GM12878 (cell line): ENCODE measurements around the gene GSTP1. TPM values are rescaled to one million over a fixed set of nuclear protein-coding genes. Genes with fewer than 3 reads are reported as not detected.
A peak's percentile ranks its signal among the peaks of the same experiment; 100 is the strongest.

Experiments used
- CHD2 ChIP-seq: IDR thresholded peaks from 2 replicates; pipeline ENCODE4 v1.6.1; 2011; ENCODE audit warnings: low read depth, low read length, improper control_type of control experiment, borderline replicate concordance
- EED ChIP-seq: sonication (generic); IDR thresholded peaks from 2 replicates; pipeline ENCODE4 v1.6.1; 2016; ENCODE audit warnings: antibody characterized with exemption, low read depth
- EGR1 ChIP-seq, 2 experiments: IDR thresholded peaks; 1 replicate in 1 of 2; 2 replicates in 1 of 2; pipeline ENCODE4 v1.6.1; 2011 to 2012; ENCODE audit warnings: low read depth in 2 of 2, low read length in 2 of 2, borderline replicate concordance in 1 of 2, mild to moderate bottlenecking in 1 of 2, moderate library complexity in 1 of 2
- MTA2 ChIP-seq: fragments of 450-650 bp; IDR thresholded peaks from 2 replicates; pipeline ENCODE4 v1.6.1; 2016; ENCODE audit warnings: low read depth, mild to moderate bottlenecking, moderate library complexity
- MTA3 ChIP-seq: IDR thresholded peaks from 2 replicates; pipeline ENCODE4 v1.6.1; 2012; ENCODE audit warnings: low read length, inconsistent platforms, borderline replicate concordance
- MYC ChIP-seq: IDR thresholded peaks from 2 replicates; pipeline ENCODE4 v1.6.1; 2011; ENCODE audit warnings: mild to moderate bottlenecking, low read length, moderate library complexity, inconsistent platforms; ENCODE audit not compliant: insufficient read depth, insufficient replicate concordance, insufficient read length, severe bottlenecking
- NFXL1 ChIP-seq: fragments of 450-650 bp; IDR thresholded peaks from 2 replicates; pipeline ENCODE4 v1.6.1; 2017; ENCODE audit warnings: antibody characterized with exemption, mild to moderate bottlenecking, borderline replicate concordance
- NFYB ChIP-seq: IDR thresholded peaks from 2 replicates; pipeline ENCODE4 v1.6.1; 2011; ENCODE audit warnings: low read depth, mild to moderate bottlenecking, low read length, improper control_type of control experiment, moderate library complexity; ENCODE audit not compliant: insufficient read depth
- PAX5 ChIP-seq: IDR thresholded peaks from 2 replicates; pipeline ENCODE4 v1.6.1; 2011; ENCODE audit warnings: low read depth, low read length, borderline replicate concordance
- POLR2A ChIP-seq: IDR thresholded peaks from 2 replicates; pipeline ENCODE4 v1.6.1; 2011; ENCODE audit warnings: low read depth, mild to moderate bottlenecking, low read length
- RELB ChIP-seq: fragments of 450-650 bp; IDR thresholded peaks from 2 replicates; pipeline ENCODE4 v1.6.1; 2017; ENCODE audit warnings: low read depth, mild to moderate bottlenecking, moderate library complexity
- SPI1 ChIP-seq: IDR thresholded peaks from 2 replicates; pipeline ENCODE4 v1.6.1; 2011; ENCODE audit warnings: low read depth, mild to moderate bottlenecking, low read length, moderate library complexity, borderline replicate concordance; ENCODE audit not compliant: insufficient read depth
- SUPT20H ChIP-seq: IDR thresholded peaks from 2 replicates; pipeline ENCODE4 v1.6.1; 2011; ENCODE audit warnings: low read depth, mild to moderate bottlenecking, low read length, moderate library complexity, borderline replicate concordance; ENCODE audit not compliant: control insufficient read depth
- TAF1 ChIP-seq: IDR thresholded peaks from 2 replicates; pipeline ENCODE4 v1.6.1; 2011; ENCODE audit warnings: mild to moderate bottlenecking, low read depth, low read length, borderline replicate concordance
- TCF12 ChIP-seq: IDR thresholded peaks from 2 replicates; pipeline ENCODE4 v1.6.1; 2011; ENCODE audit warnings: low read depth, mild to moderate bottlenecking, low read length
- ZBTB11 ChIP-seq: fragments of 450-650 bp; formaldehyde crosslinking; IDR thresholded peaks from 2 replicates; pipeline ENCODE4 v1.5.0; 2022; ENCODE audit warnings: mild to moderate bottlenecking, missing genetic modification characterization
- ZNF384 ChIP-seq: IDR thresholded peaks from 2 replicates; pipeline ENCODE4 v1.6.1; 2012; ENCODE audit warnings: low read depth, mild to moderate bottlenecking, low read length, improper control_type of control experiment, borderline replicate concordance
- polyA plus RNA-seq, 11 experiments: library from polyadenylated mRNA; depleted of rRNA in 4 of 11; unstranded in 6 of 11; stranded (reverse) in 5 of 11; fragments of >200 nt; fragmentation: Nextera tagmentation in 4 of 11; fragmentation: Illumina TruSeq in 1 of 11; extraction: Ambion mirVana in 4 of 11; extraction: Trizol in 1 of 11; gene quantifications; 1 replicate in 1 of 11; 2 replicates in 10 of 11; pipeline versions ENCODE4 v1.2.1 to v1.2.3, GENCODE V29; 2011 to 2016; ENCODE audit warnings: inconsistent platforms in 2 of 11, missing spikeins in 2 of 11, low read depth in 1 of 11
- total RNA-seq, 4 experiments: library from RNA; depleted of rRNA in 3 of 4; stranded (reverse); fragments of >200 nt in 3 of 4; fragmentation: Illumina TruSeq in 1 of 4; extraction: Trizol in 1 of 4; gene quantifications; 2 replicates each; pipeline versions ENCODE4 v1.2.1 to v1.2.3, GENCODE V29; 2013 to 2021
- TF ChIP-seq, protein P1 (sequence below), 3 experiments: IDR thresholded peaks in 2 of 3; conservative IDR thresholded peaks in 1 of 3; 2 replicates each; pipeline ENCODE4 v1.5.1; 2011; ENCODE audit warnings: low read depth in 3 of 3, low read length in 3 of 3, mild to moderate bottlenecking in 3 of 3, control low read depth in 2 of 3, moderate library complexity in 2 of 3, inconsistent platforms in 1 of 3, mixed read lengths in 1 of 3; ENCODE audit not compliant: control insufficient read depth in 2 of 3, insufficient read depth in 1 of 3; ENCODE audit errors: extremely low read depth in 1 of 3
- TF ChIP-seq, protein P2 (sequence below): fragments of 450-650 bp; conservative IDR thresholded peaks from 2 replicates; pipeline ENCODE4 v1.6.1; 2017; ENCODE audit warnings: mild to moderate bottlenecking, moderate library complexity

GSTP1 gene
- total and polyA plus RNA-seq, 10 of the 15 experiments (the other 5 are each of a cell fraction or from before 2014, with no cell fraction given), result 469 to 1,788 (median 955) TPM

DNA sequence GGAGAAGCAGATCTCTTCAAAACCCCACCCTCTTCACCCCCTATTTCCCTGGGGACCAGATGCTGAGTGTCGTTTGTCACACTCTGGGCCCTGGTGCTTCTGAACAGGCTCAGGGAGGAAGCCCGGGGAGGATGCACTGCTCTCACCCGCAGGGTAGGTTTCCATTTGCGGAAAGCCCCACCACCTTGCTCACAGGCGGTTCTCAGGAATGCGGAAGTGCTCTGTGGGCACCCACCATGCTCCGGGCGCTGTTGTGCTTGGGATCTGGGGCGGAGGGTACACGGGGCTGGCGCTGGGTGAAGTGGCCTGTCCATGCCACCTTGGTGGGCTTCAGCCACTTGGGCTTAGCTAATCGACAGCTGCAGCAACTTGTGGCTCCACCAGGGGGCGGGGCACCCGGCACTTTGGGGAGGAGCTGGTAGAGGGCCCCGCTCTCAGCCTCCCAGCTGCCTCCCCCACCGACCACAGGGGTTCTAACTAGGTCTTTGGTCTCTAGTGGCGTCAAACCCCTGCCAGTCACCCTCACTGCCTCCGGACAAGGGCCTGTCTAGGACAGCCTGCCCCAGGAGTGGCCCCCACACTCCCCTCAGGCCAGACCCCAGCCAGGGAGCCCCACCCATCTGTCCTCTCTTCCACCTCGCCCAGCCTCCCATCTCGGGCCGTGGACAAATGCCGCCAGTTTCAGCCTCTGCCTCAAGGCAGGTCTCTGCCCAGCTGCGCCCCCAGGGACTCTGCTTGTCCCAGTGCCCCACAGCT lies 30.5 kb downstream of the GSTP1 start (continued):
- TF ChIP-seq ZBTB11 (CRISPR knock-in tag), result no peak
- TF ChIP-seq SUPT20H, result no peak
- TF ChIP-seq EED, result peak; percentile 75
- TF ChIP-seq, protein P1, sequence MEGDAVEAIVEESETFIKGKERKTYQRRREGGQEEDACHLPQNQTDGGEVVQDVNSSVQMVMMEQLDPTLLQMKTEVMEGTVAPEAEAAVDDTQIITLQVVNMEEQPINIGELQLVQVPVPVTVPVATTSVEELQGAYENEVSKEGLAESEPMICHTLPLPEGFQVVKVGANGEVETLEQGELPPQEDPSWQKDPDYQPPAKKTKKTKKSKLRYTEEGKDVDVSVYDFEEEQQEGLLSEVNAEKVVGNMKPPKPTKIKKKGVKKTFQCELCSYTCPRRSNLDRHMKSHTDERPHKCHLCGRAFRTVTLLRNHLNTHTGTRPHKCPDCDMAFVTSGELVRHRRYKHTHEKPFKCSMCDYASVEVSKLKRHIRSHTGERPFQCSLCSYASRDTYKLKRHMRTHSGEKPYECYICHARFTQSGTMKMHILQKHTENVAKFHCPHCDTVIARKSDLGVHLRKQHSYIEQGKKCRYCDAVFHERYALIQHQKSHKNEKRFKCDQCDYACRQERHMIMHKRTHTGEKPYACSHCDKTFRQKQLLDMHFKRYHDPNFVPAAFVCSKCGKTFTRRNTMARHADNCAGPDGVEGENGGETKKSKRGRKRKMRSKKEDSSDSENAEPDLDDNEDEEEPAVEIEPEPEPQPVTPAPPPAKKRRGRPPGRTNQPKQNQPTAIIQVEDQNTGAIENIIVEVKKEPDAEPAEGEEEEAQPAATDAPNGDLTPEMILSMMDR (IDR thresholded peaks at IDR 0.05 in 2 of 3, conservative IDR thresholded peaks at IDR 0.05 in 1 of 3; ENCODE audit: control insufficient read depth in 2 of 3, extremely low read depth in 1 of 3, insufficient read depth in 1 of 3, low read depth in 3 of 3, low read length in 3 of 3), result peak; percentile 34 to 72 (median 42)
- TF ChIP-seq, protein P2, sequence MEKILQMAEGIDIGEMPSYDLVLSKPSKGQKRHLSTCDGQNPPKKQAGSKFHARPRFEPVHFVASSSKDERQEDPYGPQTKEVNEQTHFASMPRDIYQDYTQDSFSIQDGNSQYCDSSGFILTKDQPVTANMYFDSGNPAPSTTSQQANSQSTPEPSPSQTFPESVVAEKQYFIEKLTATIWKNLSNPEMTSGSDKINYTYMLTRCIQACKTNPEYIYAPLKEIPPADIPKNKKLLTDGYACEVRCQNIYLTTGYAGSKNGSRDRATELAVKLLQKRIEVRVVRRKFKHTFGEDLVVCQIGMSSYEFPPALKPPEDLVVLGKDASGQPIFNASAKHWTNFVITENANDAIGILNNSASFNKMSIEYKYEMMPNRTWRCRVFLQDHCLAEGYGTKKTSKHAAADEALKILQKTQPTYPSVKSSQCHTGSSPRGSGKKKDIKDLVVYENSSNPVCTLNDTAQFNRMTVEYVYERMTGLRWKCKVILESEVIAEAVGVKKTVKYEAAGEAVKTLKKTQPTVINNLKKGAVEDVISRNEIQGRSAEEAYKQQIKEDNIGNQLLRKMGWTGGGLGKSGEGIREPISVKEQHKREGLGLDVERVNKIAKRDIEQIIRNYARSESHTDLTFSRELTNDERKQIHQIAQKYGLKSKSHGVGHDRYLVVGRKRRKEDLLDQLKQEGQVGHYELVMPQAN, result peak; percentile 46; the same call in 1 of the 2 replicates
- no peak for TF ChIP-seq MYC
- TF ChIP-seq SPI1, result peak; percentile 96
- TF ChIP-seq TCF12, result peak; percentile 55; the same call in 1 of the 2 replicates
- TF ChIP-seq CHD2, result peak; percentile 74
- TF ChIP-seq MTA3, result peak; percentile 84; the same call in 1 of the 2 replicates
- peak; percentile 76 for TF ChIP-seq MTA2
- peak; percentile 73 for TF ChIP-seq TAF1
- peak; percentile 72; the same call in 1 of the 2 replicates for TF ChIP-seq PAX5
- no peak for TF ChIP-seq ZNF384
- peak; percentile 92 for TF ChIP-seq POLR2A
- peak; percentile 97 for TF ChIP-seq RELB
- no peak for TF ChIP-seq NFYB
- peak in 1 of 2 experiments; percentile 28; a peak in 1 of 3 replicates for TF ChIP-seq EGR1 (IDR thresholded peaks at IDR 0.05; ENCODE audit: borderline replicate concordance in 1 of 2, low read depth in 2 of 2, low read length in 2 of 2)
- peak; percentile 84 for TF ChIP-seq NFXL1
